HG02938 (cell line): ENCODE data around the gene AASS.
A peak's percentile ranks its signal among the peaks of the same experiment; 100 is the strongest.
"Not testable (repeated sequence)": the region's sequence is repeated elsewhere in the genome, so short reads cannot be mapped to it uniquely, and the experiment has no call there.

Experiments
- ATAC-seq: cut with Tn5 transposase; IDR thresholded peaks from one replicate; pipeline ENCODE4 v1.9.1; 2021; ENCODE audit warnings: mild to moderate bottlenecking, moderate library complexity; ENCODE audit not compliant: unreplicated experiment

Gene AASS

DNA sequence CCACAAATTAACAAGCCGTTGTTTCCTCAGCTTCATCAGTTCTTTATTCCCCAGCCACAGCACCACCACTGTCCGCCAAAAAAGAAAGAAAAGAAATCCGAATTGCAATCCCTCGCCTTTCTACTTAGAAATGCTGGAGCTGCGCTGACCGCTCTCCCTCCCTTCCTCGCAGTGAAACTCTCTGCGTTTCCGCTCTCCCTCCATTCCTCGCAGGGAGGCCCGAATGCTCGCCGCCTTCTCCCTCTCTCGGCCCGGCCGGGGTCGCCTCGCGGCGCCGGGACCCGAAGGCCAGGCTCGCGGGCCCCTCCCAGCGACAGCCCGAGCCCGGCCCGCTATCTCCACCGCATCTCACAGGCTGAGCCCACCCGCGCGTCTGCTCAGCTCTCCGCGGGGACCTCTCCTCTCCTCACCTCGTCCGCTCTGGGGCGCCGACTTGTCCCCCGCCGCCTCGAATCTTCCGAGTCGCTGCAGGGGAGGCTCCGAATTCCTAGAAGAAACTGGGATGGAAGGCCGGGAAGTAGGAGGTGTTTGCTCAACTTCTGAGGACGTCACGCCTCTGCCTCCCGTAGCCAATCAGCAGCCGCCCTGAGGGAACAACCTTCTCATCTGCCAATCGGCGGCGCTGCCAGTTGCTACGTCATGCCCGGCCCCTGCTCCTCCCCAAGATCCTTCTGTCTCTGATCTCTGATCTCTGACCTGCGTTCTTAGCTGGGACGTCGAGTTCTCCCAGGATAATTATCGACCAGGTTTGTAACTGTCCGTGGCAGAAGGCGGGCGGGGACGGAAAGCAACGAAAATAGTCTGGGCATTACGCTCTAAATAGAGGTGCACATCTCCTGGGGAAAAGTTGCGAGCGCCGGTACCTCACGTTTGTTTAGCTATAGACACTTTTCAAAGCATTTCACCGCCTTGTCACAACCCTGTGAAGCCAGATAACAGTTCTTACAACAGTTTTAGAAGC, at the start of gene AASS:
AASS (minus strand) TSS at position 499 of the 961 bp plus-strand sequence. CDS start 10,523 bp downstream, outside the sequence.
- peak; percentile 100 for ATAC-seq

DNA sequence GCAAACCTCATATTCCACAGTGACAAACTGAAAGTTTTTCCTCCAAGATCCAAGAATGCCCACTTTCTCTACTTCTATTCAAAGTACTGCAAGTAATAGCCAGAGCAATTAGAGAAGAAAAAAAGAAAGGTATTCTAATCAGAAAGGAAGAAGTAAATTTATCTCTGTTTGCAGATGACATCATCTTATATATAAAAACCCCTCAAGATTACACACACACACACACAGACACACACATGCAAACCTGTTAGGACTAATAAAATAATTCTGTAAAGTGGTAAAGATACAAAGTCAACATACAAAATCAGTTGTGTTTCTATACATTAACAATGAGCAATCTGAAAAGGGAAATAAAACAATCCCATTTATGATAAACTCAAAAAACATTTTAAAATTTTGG, 44.7 kb upstream of the AASS start:
- ATAC-seq = no peak

DNA sequence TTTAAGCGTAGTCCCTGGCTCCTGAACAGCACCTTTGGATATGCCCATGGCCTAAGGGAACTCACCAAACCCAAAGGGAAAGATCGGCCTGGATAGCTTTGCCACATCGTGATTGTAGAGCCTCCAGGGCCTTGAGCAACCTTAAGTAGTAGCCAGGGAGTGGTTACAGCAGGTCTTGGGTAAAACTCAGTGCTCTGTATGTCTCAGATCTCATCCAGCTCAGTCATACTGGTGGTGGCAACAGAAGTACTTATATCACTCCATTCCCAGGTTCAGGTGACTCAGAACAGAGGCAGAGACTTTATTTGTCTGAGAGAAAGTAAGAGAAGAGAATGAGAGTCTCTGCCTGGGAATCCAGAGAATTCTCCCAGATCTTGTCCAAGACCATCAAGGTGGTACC, 39.1 kb upstream of the AASS start:
- ATAC-seq = no peak

DNA sequence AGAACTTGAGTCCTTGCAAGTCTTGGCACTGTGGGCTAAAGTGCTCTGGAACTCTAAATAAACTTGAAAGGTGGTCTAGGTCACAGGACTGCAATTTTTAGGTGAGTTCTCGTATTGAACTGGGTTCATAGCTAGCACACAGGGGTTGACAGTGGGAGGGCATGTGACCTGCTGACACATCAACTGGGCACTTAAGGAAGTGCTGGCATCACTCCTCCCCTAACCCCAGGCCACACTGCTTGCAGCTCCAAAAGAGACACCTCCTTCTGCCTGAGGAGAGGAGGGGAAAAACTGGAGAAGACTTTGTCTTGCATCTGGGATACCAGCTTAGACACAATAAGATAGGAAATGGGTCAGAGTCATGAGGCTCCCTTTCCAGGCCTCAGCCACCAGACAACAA, 38.0 kb upstream of the AASS start:
- ATAC-seq = no peak

DNA sequence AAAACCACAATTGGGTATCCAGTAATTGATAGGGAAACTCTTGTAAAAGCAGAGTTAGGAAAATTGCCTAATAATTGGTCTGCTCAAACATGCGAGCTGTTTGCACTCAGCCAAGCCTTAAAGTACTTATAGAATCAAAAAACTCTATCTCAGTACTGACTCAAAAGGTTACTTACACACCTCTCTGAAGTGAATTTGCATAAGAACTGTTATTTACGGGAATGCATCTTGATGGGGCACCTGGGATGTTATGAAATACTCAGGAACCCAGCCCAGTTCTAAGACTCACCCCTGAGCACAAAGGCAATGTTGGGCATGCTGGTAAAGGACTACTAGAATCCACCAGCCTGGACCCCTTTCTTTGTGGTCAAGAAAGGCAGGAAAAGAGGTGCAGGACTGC, 28.1 kb upstream of the AASS start:
- ATAC-seq = not testable (repeated sequence)

DNA sequence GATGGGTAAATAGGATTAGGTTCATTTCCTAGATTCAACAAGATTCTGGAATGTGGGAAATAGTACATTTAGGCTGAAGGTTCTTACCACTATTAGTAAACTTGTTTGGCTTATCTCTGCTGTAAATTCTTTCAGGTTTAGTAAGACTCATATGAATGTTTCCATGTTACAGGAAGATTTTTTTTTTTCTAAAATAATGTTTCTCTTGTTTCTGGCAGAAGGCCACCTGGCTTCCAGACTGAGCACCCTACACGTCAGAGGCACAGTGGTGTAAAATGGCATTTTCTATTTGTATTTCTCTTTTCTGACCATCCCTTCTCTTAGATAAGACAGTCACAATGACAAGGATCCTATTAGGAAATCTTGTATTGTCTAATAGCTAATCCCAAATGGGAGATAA, 22.7 kb upstream of the AASS start:
- ATAC-seq = no peak

DNA sequence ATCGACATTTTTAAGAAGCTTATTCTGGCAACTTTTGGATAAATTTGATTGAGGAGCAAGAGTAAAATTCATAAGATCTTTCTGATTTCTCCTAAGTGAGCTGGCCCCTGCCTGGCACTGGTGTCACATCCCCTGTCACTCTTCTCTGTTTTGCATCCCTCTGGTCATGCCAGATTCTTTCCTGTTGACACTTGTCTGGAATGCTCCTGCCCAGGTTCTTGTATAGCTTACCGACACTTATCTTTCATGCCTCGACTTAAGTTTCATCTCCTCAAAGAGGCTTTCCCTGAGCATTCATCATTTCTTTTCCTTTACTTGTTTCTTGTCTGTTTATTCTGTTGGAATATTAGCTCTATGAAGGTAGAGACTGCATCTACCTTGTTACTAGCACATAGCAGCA, 22.2 kb upstream of the AASS start:
- no peak for ATAC-seq

DNA sequence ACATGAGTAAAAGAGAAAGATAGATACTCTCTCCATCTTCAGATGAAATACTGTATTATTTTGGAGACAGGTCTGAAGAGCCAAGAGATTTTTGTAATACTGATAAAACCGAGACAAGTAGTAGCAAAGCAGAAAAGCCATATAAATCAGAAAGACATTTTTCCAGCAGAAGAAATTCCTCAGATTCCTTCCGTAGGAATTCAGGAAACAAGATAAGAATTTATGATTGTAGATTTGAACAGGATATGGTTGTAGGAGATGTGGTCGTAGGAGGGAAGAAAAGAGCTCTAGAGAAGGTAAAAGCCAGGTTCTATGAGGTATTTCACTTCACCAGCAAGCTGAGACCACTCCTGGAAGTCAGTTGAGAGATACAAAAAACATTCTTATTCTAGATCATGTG, 17.6 kb upstream of the AASS start:
- ATAC-seq = no peak

DNA sequence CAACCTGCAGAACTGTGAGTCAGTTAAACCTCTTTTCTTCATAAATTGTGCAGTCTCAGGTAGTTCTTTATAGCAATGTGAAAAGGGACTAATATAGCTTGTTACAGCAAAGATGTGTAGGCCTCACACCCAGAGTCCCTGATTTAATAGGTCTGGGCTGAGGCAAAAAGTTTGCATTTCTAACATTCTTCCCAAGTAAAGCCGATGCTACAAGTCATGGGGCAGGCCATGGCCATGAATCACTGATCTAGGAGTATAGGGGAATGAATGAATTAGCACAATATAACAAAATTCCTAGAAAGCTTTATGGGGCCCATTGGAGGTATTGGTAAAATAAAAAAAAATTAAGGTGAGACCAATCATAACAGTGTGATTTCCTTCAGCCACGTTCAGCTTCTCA, 11.5 kb upstream of the AASS start:
- no peak for ATAC-seq

DNA sequence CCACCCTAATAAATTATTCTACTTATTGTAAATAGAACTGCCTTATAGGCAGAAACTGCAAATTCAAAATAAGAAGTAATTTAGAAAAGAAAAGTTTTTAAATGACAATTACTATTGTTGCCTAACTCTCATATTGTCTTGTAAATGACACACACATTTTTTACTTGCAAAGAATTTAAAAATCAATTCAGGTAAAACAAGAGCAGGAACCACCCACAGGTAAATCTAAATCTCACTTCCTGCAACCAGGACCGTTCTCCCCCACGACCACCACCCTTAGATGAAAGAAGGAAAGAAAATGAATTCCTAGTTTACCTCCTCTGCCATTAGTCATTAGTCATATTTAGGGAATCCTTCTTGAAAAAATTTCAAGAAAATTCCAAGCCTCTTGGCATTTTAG, 4.8 kb upstream of the AASS start:
- no peak for ATAC-seq

DNA sequence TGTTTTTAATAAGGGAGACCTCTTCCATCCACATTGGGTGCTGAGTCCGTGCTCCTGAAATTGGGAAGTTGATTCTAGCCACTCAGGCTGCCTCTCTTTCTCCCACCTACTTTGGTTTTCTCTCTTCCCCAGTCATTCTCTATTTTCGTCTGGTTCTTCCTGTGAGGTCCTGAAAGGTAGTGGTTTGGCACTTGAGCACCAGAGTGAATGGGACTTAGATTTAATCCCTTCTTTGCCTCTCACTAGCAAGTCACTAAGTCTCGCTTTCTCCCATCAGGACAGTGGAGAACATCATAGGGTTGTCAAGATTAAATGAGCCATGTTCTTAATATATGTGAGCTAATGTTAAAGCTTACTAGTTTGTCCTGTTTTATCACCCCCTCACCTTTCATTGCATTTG, 4.0 kb upstream of the AASS start:
- no peak for ATAC-seq

DNA sequence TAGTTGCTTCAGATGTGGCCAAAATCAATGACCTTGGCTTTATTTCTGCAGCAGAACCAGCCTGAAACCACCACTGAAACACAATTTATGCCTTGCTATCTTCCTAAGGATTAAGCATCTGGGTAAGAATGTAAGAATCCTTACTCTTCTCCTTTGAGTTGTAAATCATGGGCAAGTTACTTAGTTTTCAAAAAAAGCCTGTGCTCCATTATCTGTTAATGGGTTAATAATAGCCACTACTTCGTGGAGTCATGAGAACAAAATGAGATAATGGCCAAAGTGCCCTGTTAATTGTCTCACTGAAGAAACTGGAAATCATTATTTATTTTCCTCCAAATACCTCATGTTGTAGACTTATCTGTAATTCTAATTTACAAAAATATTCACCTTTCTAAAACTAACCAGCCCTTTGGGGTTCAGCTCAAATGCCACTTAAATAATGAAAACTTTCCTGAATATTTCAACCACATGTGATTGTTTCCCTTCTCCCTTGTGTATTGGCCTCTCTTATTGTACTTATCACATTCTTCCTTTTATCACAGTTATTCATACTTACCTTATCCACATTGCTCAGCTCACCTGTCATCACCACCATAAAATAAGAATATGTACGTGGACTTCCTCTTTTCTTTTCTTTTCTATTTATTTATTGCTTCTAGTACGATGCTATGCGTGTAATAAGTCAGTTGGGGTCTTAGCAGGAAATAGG, 2.0 kb upstream of the AASS start:
- ATAC-seq = no peak

DNA sequence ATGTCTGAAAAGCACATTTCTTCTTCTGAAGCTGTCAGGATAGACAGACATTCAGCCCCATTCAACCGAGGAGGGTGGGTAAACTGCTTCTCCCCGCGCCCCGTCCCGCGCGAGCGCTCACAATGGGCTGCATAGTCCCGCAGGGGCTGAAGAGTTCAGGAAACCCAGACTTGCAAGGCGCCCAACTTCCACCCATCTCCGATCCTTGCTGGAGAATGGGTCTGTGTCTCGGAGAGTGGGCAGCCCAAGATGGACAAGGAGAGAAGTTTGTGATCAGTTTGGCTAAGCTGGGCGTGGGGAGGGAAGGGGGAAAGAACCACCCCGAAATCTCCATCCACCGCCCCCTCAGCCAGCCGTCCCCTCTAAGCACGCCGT, 686 bp downstream of the AASS start:
- ATAC-seq = peak; percentile 1

DNA sequence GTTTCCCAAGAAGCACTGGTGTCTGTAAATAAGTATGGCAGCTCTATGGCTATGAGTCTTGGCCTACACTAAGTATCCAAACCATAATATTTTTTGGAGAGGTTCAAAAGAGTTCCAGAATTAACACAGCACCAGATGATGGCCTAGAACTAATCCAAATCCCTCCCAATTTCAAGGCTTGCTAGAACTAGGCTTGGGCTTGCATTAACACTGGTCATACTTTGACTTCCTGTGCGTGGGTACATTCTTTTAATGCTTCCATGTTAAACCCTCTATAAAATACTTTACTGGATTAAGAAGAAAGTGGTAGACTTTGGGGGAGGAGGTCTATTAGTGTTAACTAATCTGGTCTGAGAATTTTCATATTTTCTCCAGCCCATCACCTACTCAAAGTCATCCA, 3.1 kb downstream of the AASS start:
- ATAC-seq = no peak

DNA sequence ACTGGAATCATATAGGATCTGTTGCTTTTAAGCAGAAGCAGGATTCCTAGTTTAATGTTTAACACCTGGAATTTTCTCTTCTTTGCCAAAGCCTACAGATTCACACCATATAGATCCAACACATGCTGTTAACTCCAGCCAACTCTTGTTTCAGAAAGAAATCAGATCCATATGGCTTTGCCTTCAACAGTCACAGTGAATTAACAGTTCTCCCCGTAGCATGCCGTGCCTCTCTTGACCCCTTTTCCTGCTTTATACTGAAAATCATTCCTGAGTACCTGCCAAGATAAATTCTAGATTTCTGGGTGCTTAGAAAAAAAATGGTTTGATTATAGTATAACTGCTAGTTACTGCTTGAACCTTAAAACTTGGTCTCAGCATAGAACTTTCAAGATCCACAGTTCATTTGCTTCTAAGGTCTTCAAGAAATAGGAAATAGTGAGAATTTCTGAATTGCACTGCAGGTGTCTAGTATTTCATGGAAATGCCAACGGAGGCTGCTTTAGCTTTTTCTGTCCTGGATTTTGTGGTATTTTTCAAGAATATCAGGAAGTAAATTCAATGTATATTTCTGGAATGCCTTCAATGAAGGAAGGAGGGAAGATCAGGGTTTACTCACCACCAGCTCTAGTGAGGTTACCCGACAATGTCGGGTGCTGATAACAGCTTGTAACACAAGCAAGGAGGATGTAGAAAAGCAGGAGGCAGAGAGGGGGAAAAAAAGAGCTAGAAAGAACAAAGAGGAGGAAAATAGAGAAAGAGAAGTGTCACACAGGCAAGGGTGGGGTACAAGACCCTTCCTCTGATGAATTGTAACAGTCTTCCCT, 6.6 kb downstream of the AASS start:
- no peak for ATAC-seq

DNA sequence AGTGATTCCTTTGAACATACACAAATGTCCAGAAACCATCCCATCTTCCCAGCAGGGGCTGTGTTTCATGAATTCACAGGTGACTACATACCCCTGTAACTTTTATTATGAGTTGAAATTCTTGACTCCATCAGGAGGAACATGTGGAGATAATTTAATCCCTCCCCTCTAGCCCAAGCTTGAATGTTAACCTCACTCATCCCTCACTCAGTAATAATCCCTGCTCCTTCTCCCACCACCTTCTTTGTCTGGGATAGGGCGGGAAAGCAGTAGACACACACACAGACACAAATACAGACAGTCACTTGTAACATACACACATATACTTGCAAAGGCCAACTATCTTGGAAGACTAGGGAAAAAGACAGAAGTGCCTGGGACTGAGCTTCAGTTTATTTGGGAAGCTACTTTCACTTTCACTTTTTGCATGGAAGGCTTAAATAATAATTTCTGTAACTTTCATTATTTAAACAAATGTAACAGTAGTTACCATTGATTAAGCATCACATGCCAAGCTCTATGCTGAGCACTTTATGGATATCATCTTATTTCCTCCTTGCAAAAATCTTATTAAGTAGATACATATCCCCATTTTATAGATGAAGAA, 7.3 kb downstream of the AASS start:
- ATAC-seq = no peak

DNA sequence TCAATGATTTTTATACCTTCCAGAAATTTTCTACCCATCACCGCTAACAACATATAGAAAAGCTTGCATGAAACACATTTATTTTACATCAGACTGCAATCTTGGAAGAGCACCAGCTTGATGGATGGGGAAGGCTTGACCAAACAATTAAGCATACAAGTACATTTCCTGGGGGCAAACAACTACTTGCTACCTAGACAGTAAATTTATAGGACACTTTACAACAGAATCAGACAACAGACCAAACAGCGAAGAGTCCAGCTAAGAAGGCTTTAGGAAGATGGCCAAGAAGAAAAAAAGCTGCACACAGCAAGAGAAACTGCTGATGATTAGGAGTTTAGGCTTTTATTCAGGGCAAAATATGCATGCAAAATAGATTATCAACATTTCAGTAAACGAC, 8.0 kb downstream of the AASS start:
- ATAC-seq = no peak

DNA sequence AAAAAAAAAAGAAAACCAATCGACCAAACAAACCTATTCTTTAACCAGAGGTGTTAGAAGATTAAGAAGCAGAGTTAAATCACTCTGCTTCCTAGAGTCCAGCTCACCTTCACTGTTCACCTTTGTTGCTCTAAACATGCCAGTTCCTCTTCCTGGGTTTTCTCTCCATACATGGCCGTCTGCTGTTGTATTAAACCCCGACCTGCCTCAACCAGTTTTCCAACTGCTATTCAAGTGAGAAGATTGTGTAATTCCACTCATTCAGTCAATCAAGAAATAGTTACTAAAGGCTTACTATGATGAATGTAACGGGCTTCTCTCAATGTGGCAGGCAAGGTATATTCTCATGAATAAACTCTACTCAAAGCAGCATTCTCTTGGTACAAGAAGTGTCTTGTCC, 8.8 kb downstream of the AASS start:
- no peak for ATAC-seq

DNA sequence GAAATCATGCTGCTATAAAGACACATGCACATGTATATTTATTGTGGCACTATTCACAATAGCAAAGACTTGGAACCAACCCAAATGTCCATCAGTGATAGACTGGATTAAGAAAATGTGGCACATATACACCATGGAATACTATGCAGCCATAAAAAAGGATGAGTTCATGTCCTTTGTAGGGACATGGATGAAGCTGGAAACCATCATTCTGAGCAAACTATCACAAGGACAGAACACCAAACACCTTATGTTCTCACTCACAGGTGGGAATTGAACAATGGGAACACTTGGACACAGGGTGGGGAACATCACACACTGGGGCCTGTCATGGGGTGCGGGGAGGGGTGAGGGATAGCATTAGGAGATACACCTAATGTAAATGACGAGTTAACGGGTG, 9.3 kb downstream of the AASS start:
- ATAC-seq = not testable (repeated sequence)

DNA sequence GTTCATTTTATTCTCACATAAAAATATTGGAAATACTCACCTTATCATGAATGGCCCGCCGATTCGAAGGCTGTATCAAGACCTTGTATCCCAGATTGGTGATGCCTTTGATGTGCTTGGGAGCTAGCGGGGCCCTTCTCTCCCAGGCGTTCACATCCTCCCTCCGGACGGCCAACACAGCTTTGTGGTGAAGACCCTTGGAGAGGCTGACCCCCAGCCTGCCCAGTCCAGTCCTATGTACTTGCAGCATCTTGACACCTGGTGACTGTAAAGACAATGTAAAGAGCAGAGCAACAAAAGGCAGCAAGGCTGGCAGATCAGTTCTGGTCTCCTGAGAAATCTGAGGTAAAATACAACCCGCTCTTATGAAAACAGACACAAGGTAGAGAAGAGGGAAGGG, 10.6 kb downstream of the AASS start:
- ATAC-seq = no peak

DNA sequence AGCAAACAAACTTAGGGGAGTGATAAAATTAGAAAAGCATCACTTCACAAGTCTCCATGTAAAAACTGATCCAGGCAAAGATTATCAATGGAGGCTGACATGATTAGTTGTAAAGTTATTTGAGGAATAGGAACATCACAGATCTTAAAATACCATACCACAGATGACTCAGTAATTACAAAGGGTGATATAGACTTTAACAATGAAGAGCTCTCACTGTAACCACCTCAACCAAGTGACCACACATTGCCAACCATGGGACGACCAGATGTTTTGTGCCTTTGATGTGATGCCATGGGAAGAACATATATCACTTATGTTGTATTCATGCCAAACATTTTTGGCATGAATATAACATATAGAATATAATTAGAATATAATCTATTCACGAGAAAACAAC, 11.7 kb downstream of the AASS start:
- ATAC-seq = no peak
